NOMO-1 treated with DMSO at 0.1 percent for 48 hours (cell line): Measurements from ENCODE around the gene PGM1.

Experiments
- DNase-seq: peaks from one replicate; lab custom pipeline; 2025; ENCODE audit not compliant: unreplicated experiment; lab: John Stamatoyannopoulos, UW

Gene PGM1

GRCh38 chr1:63600248-63600647 lies 7.0 kb downstream of the PGM1 start:
- DNase-seq, result no peak

DNA sequence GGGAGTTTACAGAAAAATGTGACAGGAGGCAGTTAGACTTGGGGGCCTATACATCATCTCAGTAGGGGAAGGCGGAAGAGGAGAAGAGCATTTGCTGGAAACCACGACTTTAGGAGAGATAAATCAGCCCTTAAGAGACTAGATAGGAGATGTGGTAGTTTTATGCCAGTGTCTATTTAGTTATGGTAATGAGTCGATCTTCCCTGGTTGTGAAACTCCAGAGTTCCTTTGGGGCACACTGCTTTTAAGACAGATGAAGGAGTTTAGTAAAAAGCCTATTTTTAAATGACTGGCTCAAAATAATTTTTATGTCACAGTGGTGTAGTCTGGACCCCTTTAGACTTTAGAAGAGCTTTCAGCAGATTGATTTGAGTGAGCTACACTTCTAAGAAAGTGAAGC lies 7.8 kb downstream of the PGM1 start:
- no peak for DNase-seq

DNA sequence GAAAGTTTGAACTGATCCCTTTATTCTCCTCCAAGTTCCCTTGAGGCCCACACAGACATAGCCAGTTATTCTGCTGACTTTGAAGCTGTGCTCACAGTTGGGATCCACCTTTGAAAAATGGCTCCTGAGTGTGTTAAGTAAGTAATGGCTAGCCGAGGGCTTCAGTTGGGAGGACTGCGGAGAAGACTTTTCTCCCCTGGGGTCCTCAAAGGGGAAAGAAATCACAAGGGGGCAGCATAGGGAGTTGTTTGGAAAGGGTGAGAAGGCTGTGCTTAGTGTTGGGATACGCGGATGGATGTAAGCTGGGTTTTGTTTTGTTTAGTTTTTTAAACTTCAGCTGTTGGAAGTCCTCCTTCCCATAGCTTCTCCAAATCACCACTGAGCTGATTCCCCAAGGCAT lies 8.3 kb downstream of the PGM1 start:
- DNase-seq, result no peak

- DNase-seq, result no peak
Measured at GRCh38 chr1:63601912-63602311, 8.7 kb downstream of the PGM1 start.

- DNase-seq, result no peak
Measured at GRCh38 chr1:63602629-63603028, 9.4 kb downstream of the PGM1 start.

DNA sequence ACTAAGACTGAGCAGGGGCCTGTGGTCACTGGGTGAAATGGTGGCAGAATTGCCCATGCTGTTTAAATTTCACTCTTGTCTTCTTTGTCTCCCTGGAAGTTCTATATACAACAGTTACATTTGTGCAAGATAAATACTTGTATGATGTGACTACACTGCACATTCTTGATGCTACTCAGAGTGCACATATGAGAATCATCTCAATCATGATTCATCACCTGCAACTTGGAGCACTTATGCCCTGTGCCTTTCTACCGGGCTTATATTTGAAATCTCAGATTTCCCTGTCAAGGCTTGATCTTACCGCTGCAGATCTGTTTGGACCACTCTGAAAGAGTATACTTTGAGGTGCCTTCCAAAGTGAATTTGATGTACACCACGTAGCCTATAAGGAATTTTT lies 10.6 kb downstream of the PGM1 start:
- DNase-seq, result no peak

- DNase-seq, result no peak
Measured at GRCh38 chr1:63607322-63607721, 14.1 kb downstream of the PGM1 start.

DNA sequence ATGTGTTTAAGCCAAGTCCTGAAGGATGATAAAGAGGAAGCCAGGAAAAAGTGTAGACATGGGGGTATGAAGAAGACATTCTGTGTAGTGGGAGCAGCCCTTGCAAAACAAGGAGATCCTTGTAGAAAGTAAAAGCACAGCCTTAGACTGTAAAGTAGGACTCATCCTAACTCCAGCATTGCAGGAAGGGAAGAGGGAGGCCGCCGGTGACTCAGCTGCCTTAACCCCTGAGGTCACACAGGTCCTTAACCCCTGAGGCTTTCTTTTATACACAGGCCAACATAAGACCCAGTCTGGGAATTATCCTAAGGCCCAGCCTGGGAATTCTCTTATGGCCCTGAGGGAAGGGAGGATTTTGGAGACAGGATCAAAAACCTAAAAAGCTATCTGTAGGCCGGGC lies 18.0 kb downstream of the PGM1 start:
- DNase-seq, result no peak

DNA sequence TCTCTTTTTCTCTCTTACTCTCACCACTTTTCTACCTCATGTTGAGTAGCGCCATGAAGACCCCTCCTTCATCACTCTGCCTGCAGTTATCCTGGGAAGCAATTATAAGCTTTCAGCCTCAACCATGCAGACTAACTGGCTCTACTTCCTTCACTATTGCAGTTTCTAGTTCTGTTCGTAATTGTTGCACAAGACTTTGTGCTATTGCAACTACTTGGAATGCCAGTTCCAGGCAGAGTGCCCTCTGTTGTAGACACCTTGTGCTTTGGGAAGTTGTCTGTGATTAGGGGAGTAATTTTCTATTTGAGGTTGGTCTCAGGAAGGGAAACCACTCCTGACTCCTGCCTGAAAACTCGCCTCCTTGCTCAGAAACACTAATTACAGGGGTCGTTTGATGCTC lies 19.4 kb downstream of the PGM1 start:
- DNase-seq, result peak; percentile 15

DNA sequence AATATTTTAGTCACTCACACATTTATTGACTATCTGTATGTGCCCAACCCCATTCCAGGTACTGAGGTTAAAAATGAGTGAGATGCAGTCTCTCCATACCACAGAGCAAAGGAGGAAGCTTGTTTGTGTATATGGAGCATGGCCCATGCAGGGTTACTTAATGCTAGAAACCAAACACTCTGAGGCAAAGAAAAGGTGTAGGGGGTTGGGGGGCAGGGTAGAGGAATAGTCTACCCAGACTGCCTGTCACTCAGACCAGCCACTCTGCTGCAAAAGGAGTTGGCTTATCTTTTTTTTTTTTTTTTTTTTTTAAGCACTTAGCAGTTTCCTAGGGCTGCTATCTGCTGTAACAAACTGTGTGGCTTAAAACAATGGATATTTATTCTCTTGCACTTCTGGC lies 19.8 kb downstream of the PGM1 start:
- no peak for DNase-seq

DNA sequence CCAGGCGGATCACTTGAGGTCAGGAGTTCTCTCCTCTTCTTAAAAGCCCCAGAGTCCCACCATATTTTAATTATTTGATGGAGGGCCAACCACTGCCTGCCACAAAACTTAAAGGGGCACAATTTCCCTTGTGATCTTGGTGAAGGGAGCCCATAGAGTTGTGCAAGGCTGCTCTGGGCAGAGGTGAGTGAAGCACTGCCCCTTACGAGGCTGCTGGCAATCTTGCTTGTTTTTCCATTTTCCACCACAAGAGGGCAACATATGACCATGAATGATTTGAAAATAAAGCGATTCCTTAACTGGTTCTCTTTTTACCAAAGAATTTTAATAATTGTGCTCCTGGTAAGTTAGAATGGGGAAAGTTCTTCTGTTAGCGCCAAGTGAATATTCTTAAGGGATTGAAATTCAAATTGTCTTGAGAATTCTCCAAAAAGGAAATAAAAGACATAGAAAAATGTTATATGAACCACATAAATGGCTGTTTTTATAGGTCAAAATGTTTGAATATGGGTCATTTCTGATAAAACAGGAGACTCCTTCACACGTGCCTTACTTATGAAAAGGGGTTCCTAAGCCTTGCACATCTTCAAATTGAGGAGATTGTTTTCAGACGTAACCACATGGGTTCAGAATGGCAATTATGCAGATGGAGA lies 22.7 kb downstream of the PGM1 start:
- DNase-seq, result peak; percentile 65

DNA sequence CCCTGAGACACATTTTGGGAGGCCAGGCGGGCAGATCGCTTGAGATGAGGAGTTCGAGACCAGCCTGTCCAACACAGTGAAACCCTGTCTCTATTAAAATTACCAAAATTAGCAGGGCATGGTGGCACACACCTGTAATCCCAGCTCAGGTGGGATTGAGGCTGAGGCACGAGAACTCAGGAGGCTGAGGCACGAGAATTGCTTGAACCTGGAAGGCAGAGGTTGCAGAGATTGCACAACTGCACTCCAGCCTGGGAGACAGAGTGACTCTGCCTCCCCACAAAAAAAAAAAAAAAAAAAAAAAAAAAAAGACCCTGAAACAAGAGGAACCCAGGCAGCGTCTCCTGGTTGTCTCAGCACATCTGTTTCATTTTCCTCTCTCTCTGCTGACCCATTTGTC lies 24.2 kb downstream of the PGM1 start:
- DNase-seq, result no peak

DNA sequence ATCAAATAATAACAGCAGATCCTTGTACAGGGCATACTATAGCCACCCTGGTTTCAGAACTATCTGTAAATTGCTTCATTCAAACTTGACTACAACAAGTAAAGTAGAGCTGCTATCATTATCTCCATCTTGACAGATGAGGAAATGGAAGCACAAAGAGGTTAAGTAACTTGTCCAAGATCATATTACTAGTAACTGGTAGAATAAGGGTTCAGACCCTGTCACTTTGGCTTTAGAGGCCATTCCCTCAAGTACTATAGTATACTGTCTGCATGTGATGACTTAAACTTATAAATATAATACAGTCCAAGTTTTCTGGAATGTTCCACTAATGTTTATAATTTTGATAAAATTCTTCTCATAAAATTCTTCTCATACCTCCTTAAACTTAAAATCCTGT lies 24.8 kb downstream of the PGM1 start:
- no peak for DNase-seq

- DNase-seq, result no peak
Measured at GRCh38 chr1:63619558-63619957, 26.3 kb downstream of the PGM1 start.

- no peak for DNase-seq
Measured at GRCh38 chr1:63620671-63621070, 27.5 kb downstream of the PGM1 start.

GRCh38 chr1:63621075-63621474 lies 27.9 kb downstream of the PGM1 start:
- no peak for DNase-seq

DNA sequence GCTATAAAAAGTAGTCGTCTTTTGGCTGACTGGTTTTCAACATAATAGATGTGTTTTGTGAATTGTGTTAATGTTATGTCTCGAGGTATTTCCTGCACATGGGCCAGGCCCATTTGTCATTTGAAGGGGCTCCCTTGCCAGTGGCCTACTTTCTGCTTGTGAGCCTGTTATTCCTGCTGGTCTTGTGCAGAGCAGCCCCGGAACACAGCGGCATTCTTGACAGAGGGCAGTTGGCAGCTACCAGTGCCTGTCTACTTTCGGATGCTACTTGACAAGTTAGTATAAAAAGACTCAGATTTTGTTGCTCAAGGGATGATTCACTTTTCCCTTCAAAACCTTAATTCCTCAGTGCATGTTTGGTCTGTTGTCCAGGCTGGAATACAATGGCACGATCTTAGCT lies 28.5 kb downstream of the PGM1 start:
- DNase-seq, result no peak

DNA sequence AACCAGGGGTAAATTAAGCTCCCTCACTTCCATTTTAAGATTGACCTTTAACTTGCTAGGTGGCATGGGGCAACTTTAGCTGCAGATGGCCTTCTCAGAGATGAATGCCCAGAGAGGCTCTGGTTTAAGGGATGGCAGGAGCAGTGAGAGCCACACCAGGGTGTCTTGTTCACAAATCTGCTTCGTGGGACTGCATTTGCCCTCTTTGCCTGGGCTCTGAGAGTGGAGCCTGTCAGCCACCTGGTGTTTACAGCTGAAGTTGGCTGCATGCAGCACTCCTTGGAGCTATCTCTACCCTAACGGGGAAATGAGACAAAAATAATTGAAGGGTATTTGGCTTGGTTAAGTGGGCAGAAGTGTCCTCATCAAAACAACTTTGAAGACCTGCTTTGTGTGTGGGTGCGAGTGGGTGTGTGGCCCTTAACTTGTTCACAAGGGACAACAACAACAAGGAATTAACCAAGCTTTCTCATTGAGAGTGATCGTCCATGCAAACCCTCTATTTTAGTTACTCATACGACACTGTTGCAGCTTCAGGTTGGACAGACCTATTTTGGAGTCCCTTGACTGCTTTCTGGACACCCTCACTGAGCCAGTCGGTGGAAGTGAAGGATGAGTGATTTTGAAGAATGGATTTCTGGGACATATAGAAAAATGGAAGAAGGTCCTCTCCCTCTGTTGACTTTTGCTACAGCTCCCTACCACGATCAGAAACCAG lies 29.8 kb downstream of the PGM1 start:
- no peak for DNase-seq

DNA sequence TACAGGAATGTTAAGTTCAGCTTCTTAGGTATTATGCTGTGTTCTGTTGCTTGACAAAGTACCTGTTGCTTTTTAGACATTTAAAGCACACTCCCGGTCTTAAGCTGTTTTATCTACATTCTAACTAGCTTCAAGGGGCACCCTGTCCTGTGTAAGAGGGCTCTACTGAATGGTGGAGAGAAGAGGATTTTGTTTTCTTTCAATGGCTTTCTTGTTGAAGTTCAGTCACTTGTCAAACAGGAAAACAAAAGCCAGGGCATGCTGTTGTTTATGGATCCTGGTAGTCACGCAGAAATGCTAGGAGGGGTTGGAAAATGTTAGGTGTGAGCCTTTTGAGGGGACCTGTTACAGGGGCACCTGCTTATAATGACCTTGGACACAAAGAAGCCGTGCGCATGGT lies 30.7 kb downstream of the PGM1 start:
- no peak for DNase-seq

- DNase-seq, result no peak
Measured at GRCh38 chr1:63624911-63625310, 31.7 kb downstream of the PGM1 start.

- no peak for DNase-seq
Measured at GRCh38 chr1:63626222-63626621, 33.0 kb downstream of the PGM1 start.

- DNase-seq, result no peak
Measured at GRCh38 chr1:63628607-63629006, 35.4 kb downstream of the PGM1 start.

DNA sequence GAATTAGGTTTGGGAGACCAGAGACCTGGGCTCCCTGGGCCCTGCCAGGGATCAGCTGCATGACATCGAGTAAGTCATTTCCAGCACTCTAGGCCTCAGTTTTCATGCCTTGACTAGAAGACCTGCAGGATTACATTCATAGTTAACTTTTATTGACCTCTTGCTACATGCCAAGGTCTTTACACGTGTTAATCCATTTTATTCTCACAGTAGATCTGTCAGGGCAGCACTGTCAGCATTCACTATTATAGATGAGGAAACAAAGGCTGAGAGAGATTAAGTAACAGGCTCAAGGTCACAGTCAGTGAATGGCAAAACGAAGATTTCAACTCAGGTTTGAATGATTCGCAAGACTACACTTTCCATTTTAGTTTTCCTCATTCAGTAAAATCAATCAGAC lies 37.0 kb downstream of the PGM1 start:
- no peak for DNase-seq
